Common myeloid progenitor, CD34-positive (primary cell): ENCODE results near the gene ZNF24.

Experiments
- CTCF ChIA-PET: fragments of 350-600 bp; sonication (Branson Sonifier 250); formaldehyde crosslinking; loops from one replicate; lab custom pipeline; 2021; ENCODE audit warnings: antibody characterized with exemption; lab: Charles Lee
- POLR2A ChIA-PET: fragments of 350-600 bp; sonication (Branson Sonifier 250); formaldehyde crosslinking; loops from one replicate; lab custom pipeline; 2021; ENCODE audit warnings: antibody characterized with exemption; lab: Charles Lee
- DNase-seq, 3 donors: peaks; one replicate each; pipeline versions ENCODE4 v3.0.0 to v3.0.0-alpha.2; 2013
- H3K27ac ChIP-seq, 2 experiments: 1 replicate in 1 of 2; 2 replicates in 1 of 2; pipeline ENCODE4 v1.7.0; 2013; ENCODE audit warnings: inconsistent platforms in 2 of 2, low read length in 2 of 2, mild to moderate bottlenecking in 2 of 2, low read depth in 1 of 2, moderate library complexity in 1 of 2; ENCODE audit not compliant: severe bottlenecking in 2 of 2, insufficient read depth in 1 of 2, poor library complexity in 1 of 2
- H3K27me3 ChIP-seq, 5 experiments: replicated peaks in 2 of 5; 1 replicate in 3 of 5; 2 replicates in 2 of 5; pipeline versions ENCODE4 v1.6.1 to v1.7.0; 2013; ENCODE audit warnings: low read length in 4 of 5, mild to moderate bottlenecking in 2 of 5, moderate library complexity in 2 of 5, inconsistent platforms in 1 of 5; ENCODE audit not compliant: insufficient read depth in 5 of 5, control insufficient read depth in 4 of 5
- H3K36me3 ChIP-seq, 4 experiments: 1 replicate in 2 of 4; 2 replicates in 2 of 4; pipeline versions ENCODE4 v1.6.1 to v1.7.0; 2013; ENCODE audit warnings: low read length in 3 of 4, control low read depth in 1 of 4, mild to moderate bottlenecking in 1 of 4; ENCODE audit not compliant: control insufficient read depth in 4 of 4, insufficient read depth in 4 of 4
- H3K4me1 ChIP-seq, 4 experiments: 1 replicate in 3 of 4; 2 replicates in 1 of 4; pipeline versions ENCODE4 v1.6.1 to v1.7.1; 2013; ENCODE audit warnings: low read length in 3 of 4, mild to moderate bottlenecking in 3 of 4, control low read depth in 1 of 4, inconsistent platforms in 1 of 4, moderate library complexity in 1 of 4; ENCODE audit not compliant: control insufficient read depth in 4 of 4, insufficient read depth in 4 of 4; ENCODE audit errors: control extremely low read depth in 1 of 4
- H3K4me3 ChIP-seq, 7 experiments: 1 replicate in 4 of 7; 2 replicates in 3 of 7; pipeline versions ENCODE4 v1.5.1 to v1.7.0; 2013; ENCODE audit warnings: mild to moderate bottlenecking in 7 of 7, low read length in 6 of 7, moderate library complexity in 6 of 7, inconsistent platforms in 2 of 7, low read depth in 2 of 7, control low read depth in 1 of 7; ENCODE audit not compliant: insufficient read depth in 4 of 7, control insufficient read depth in 1 of 7; ENCODE audit errors: extremely low read depth in 1 of 7
- H3K9me3 ChIP-seq, 5 experiments: 1 replicate in 4 of 5; 2 replicates in 1 of 5; pipeline versions ENCODE4 v1.6.1 to v1.7.1; 2013; ENCODE audit warnings: low read length in 4 of 5, mild to moderate bottlenecking in 2 of 5, inconsistent platforms in 1 of 5, low read depth in 1 of 5, moderate library complexity in 1 of 5; ENCODE audit not compliant: control insufficient read depth in 4 of 5, insufficient read depth in 2 of 5; ENCODE audit errors: control extremely low read depth in 1 of 5
- WGBS: methylation state at CpG from one replicate; pipeline ENCODE4 v1.1.5; 2013; ENCODE audit not compliant: insufficient coverage; 5-methylcytosine and 5-hydroxymethylcytosine counted together

The ZNF24 gene

DNA sequence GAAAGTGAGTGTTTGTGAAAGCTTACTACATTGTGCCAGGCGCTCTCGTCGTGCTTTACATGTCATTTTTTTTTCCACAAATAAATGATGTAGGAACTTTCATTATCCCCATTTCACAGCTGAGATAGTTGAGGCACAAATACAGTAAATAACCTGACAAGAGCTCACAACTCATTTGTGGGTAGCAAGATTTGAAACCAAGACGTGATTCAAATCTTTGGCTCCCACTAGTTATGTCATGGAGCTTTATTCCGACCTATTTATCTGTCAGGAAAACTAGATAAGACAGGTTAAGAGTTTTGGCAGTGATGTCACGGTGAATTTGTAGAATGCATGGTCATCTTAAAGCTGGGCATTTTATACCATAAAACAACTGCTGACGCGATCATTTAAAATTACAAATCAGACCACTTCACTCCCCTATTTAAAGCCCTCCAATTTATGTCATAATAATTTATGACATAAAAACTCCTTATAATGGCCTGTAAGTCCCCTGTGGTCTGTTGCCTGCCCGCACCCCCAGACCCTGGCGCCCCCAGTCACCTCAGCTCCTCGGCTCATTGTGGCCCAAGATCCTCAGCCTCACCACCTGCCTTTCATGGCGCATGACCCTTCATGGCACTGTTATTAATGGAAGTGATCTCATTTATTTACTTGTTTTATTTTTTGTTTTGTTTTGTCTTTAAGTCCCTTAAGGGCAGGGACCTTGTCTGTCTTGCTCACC, 678 bp upstream of the ZNF24 start:
- H3K27me3 ChIP-seq: no peaks in the 10 kb centered on the region
- WGBS: 83% methylated on average over 1 of the region's 12 CpGs
- peaks cover 8 to 21% (median 17%) of the 10 kb centered on the region in 4 experiments for H3K4me1 ChIP-seq
- peak overlapping the region; percentile 99 for H3K27ac ChIP-seq
- no peaks in the 10 kb centered on the region for H3K9me3 ChIP-seq
- DNase-seq: peak in 2 of 3 donors; percentile 58 to 64
- peak overlapping the region in 6 of 7 experiments; percentile 77 to 94 (median 84) for H3K4me3 ChIP-seq
- H3K36me3 ChIP-seq: peaks cover 5 to 22% (median 12%) of the 10 kb centered on the region in 4 experiments
- ChIA-PET POLR2A (interaction anchor here (0.9 to 1.4 kb wide), 3 partner anchors 78 to 153 kb away, joined by 3 to 6 read pairs (median 4); partner anchors contain the start of genes INO80C and ZNF397), CTCF (interaction anchor here (0.9 to 4.7 kb wide), 6 partner anchors 10 to 115 kb away, joined by 3 to 33 read pairs (median 4); partner anchors contain the start of gene ZSCAN30)

DNA sequence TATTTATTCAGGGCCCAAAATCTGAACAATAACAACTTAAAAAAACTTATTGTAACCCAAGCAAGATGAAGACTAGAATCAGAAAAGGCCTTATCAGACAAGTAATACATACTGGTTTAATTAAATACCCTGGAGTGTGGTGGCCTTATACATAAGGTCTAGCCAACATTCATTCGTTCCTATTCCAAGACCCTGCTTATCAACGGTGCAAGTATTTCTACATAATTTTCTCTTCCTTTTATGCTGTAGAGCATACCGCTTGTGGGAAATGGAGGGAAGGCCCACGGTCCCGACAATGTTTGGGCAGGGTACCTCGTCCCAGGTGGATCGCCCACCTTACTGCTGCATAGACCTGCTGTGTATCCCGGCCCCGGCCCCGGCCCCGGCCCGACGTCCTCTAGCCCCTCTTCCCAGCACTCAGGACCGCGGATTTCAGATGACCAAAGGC, 708 bp downstream of the ZNF24 start:
- POLR2A ChIA-PET: interaction anchor here (0.6 to 1.4 kb wide), 4 partner anchors 54 to 223 kb away, joined by 3 to 6 read pairs (median 4); partner anchors contain the start of genes INO80C, ZNF397 and ZSCAN30

DNA sequence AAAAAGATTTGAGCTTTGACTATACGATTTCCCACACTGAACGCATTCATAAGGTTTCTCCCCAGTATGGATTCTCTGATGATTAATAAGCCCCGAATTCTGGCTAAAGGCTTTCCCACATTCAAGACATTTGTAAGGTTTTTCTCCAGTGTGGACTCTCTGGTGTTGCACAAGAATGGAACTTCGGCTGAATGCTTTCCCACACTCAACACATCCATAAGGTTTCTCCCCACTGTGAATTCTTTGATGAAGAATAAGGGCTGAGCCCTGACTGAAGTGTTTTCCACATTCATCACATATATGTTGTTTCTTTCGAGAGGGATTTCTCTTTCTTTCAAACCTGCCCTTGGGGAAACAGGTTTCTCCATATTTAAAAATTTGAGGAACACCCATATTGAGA, 6.9 kb downstream of the ZNF24 start:
- 100% methylated on average over 4 of the region's 5 CpGs for WGBS
- CTCF ChIA-PET: interaction anchor here (1.4 kb wide), 1 partner anchor 49 kb away, joined by 3 read pairs; no protein-coding TSS in a partner anchor
- DNase-seq: no peak
- POLR2A ChIA-PET: no interaction called here
- no peaks in the 10 kb centered on the region for H3K4me1 ChIP-seq
- H3K27me3 ChIP-seq: no peaks in the 10 kb centered on the region
- H3K4me3 ChIP-seq: no peak overlapping the region
- no peak overlapping the region for H3K27ac ChIP-seq
- no peaks in the 10 kb centered on the region for H3K9me3 ChIP-seq
- peaks cover 44 to 88% (median 62%) of the 10 kb centered on the region in 4 experiments for H3K36me3 ChIP-seq

More for the DNA sequence above, 708 bp downstream of the ZNF24 start:
- Histone ChIP-seq H3K4me1 (peaks cover 8 to 21% (median 17%) of the 10 kb centered on the region in 4 experiments), H3K9me3 (no peaks in the 10 kb centered on the region), H3K4me3 (peak overlapping the region; percentile 62 to 94 (median 83)), H3K27ac (peak overlapping the region; percentile 99), H3K27me3 (no peaks in the 10 kb centered on the region), H3K36me3 (peaks cover 18 to 36% (median 23%) of the 10 kb centered on the region in 4 experiments)
- no peak for DNase-seq
- CTCF ChIA-PET: interaction anchor here (1.7 to 4.7 kb wide), 2 partner anchors 12 to 54 kb away, joined by 3 to 28 read pairs; partner anchors contain the start of gene ZSCAN30
- 2% methylated on average over 13 of the region's 15 CpGs for WGBS

DNA sequence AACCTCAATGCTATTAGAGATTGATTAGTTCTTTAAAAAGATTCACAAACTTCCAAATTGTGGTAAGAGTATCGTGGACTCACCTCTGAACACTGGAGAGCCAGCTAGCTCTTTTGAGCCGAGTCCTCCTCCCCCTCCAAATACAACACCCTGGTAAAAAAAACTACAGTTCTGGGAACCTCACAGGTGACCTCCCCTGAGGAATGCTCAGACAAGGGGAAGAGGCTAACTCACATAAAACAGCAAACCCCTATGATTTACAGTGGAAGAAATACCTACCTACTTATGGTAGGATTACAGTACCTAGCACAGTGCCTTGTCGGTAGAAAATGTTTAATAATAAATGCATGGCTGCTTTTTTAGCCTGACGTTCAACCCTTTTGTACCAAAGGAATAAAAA, 8.4 kb downstream of the ZNF24 start:
- peaks cover 44 to 84% (median 64%) of the 10 kb centered on the region in 4 experiments for H3K36me3 ChIP-seq
- H3K27me3 ChIP-seq: no peaks in the 10 kb centered on the region
- H3K4me3 ChIP-seq: no peak overlapping the region
- H3K4me1 ChIP-seq: no peaks in the 10 kb centered on the region
- no peak for DNase-seq
- 93% methylated on average over 3 of the region's 4 CpGs for WGBS
- CTCF ChIA-PET: interaction anchor here (1.4 kb wide), 1 partner anchor 105 kb away, joined by 5 read pairs; no protein-coding TSS in a partner anchor
- no peak overlapping the region for H3K27ac ChIP-seq
- POLR2A ChIA-PET: no interaction called here
- H3K9me3 ChIP-seq: no peaks in the 10 kb centered on the region

DNA sequence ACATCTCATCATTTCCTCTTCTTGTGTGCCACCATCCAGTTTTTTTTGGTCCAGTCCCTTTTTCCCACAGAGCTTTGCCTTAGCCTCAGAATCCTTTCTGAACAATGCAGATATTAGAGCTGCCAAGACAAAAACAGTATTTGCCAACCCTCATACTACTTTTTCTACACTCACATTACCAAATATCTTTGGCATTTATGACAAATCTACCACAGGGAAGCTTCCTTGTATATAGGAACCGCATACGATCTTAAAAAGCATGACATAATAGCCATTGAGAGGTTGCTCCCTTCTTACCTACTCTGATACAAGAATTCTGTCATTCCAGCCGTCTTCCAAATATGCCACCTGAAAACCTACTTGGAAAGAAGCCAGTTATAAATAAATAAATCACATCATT, 9.4 kb downstream of the ZNF24 start:
- Histone ChIP-seq H3K4me1 (no peaks in the 10 kb centered on the region), H3K9me3 (no peaks in the 10 kb centered on the region), H3K27me3 (no peaks in the 10 kb centered on the region), H3K4me3 (no peak overlapping the region), H3K27ac (no peak overlapping the region), H3K36me3 (peaks cover 35 to 75% (median 56%) of the 10 kb centered on the region in 4 experiments)
- no peak for DNase-seq
- 100% methylated on average over 1 of the region's 3 CpGs for WGBS
- ChIA-PET POLR2A (no interaction called here), CTCF (interaction anchor here (1.0 to 1.4 kb wide), 4 partner anchors 10 to 104 kb away, joined by 3 to 5 read pairs (median 3); no protein-coding TSS in a partner anchor)

DNA sequence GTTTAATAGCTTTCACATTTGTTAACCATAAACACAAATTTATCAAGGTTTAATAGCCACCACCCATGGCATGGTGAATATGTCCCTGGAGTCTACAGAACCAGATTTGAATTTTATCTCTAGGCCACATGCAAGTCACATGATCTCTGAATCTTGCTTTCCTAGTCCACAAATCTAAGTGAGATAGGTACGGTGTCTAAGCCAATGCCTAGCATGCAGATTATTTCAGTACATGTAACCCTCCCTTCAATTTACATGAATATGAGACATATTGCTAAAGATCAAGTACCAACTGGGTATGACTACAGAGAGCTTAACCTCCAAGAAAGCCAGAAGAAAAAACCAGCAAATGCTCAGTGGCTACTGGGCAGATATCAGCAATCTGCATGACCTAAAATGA, 10.0 kb downstream of the ZNF24 start:
- peaks cover 30 to 69% (median 50%) of the 10 kb centered on the region in 4 experiments for H3K36me3 ChIP-seq
- no peaks in the 10 kb centered on the region for H3K27me3 ChIP-seq
- no peaks in the 10 kb centered on the region for H3K9me3 ChIP-seq
- no peak overlapping the region for H3K27ac ChIP-seq
- no CpG with 5 or more reads among the region's 1 CpG for WGBS
- DNase-seq: no peak
- no peaks in the 10 kb centered on the region for H3K4me1 ChIP-seq
- CTCF ChIA-PET: interaction anchor here (1.0 to 1.3 kb wide), 2 partner anchors 10 to 11 kb away, joined by 3 read pairs; no protein-coding TSS in a partner anchor
- POLR2A ChIA-PET: no interaction called here
- no peak overlapping the region for H3K4me3 ChIP-seq
